Right ventricle myocardium inferior (tissue), 1 donor: ENCODE measurements around the gene TNFAIP8. TPM values are rescaled to one million over a fixed set of nuclear protein-coding genes. Genes with fewer than 3 reads are reported as not detected.

Source experiments
- ATAC-seq: fragments of 200-7000 bp; cut with Tn5 transposase; one replicate; pipeline ENCODE4 v1.9.1; 2020; ENCODE audit warnings: mild to moderate bottlenecking, moderate library complexity
- DNase-seq: peaks from one replicate; pipeline ENCODE4 v3.0.0; 2021; ENCODE audit errors: missing footprints
- intact Hi-C: fragments of 100-400 bp; cut with DNase I; formaldehyde crosslinking; loops from one replicate; pipeline ENCODE4 v1.11.0; 2022
- total RNA-seq: library from RNA; stranded (reverse); fragmentation: NEBNext Ultra II Directional; extraction: Animal tissue kit (Norgen Biotek cat#: 25700); gene quantifications from one replicate; pipeline ENCODE4 v1.2.1, GENCODE V29; 2021
- donor health status: DM: no; HTN: yes; CAD: no; lungs with severe emphysema.

The TNFAIP8 gene
- total RNA-seq, 1 donor from 2014 or later = 17.8 TPM

GRCh38 chr5:119360905-119361593 is 5.2 kb downstream of the TNFAIP8 start:
- ATAC-seq = no peak
- peak; percentile 64 for DNase-seq
- intact Hi-C loops = no loop called here

GRCh38 chr5:119361594-119362125 is 5.8 kb downstream of the TNFAIP8 start:
- no peak for DNase-seq
- no peak for ATAC-seq
- intact Hi-C loops = no loop called here

- no peak for ATAC-seq
- no peak for DNase-seq
- intact Hi-C loops = no loop called here
Observed at GRCh38 chr5:119362714-119363113, 6.9 kb downstream of the TNFAIP8 start.

GRCh38 chr5:119363271-119363670 is 7.5 kb downstream of the TNFAIP8 start:
- DNase-seq = no peak
- no peak for ATAC-seq
- intact Hi-C loops = no loop called here

- intact Hi-C loops = no loop called here
- ATAC-seq (no peak), DNase-seq (no peak)
Observed at GRCh38 chr5:119363936-119364335, 8.1 kb downstream of the TNFAIP8 start.

GRCh38 chr5:119365847-119366539 is 10.2 kb downstream of the TNFAIP8 start:
- DNase-seq = no peak
- peak; percentile 30 for ATAC-seq
- intact Hi-C loops = no loop called here

- DNase-seq = no peak
- intact Hi-C loops = no loop called here
- no peak for ATAC-seq
Observed at GRCh38 chr5:119366540-119366881, 10.7 kb downstream of the TNFAIP8 start.

- no peak for DNase-seq
- no peak for ATAC-seq
- intact Hi-C loops = no loop called here
Observed at GRCh38 chr5:119367502-119368237, 11.9 kb downstream of the TNFAIP8 start.

GRCh38 chr5:119368238-119368630 is 12.4 kb downstream of the TNFAIP8 start:
- ATAC-seq (no peak), DNase-seq (no peak)
- intact Hi-C loops = no loop called here

GRCh38 chr5:119370486-119370885 is 14.7 kb downstream of the TNFAIP8 start:
- intact Hi-C loops = no loop called here
- ATAC-seq (no peak), DNase-seq (no peak)

GRCh38 chr5:119371146-119371545 is 15.3 kb downstream of the TNFAIP8 start:
- ATAC-seq = no peak
- DNase-seq = no peak
- intact Hi-C loops = no loop called here

- intact Hi-C loops = no loop called here
- ATAC-seq = no peak
- no peak for DNase-seq
Observed at GRCh38 chr5:119373449-119373858, 17.6 kb downstream of the TNFAIP8 start.

- intact Hi-C loops = no loop called here
- no peak for ATAC-seq
- no peak for DNase-seq
Observed at GRCh38 chr5:119374901-119375300, 19.1 kb downstream of the TNFAIP8 start.

- intact Hi-C loops = no loop called here
Observed at GRCh38 chr5:119377066-119377465, 21.2 kb downstream of the TNFAIP8 start.

GRCh38 chr5:119378075-119378700 is 22.4 kb downstream of the TNFAIP8 start:
- no peak for ATAC-seq
- intact Hi-C loops = no loop called here
- no peak for DNase-seq

More at GRCh38 chr5:119377066-119377465, 21.2 kb downstream of the TNFAIP8 start:
- DNase-seq (no peak), ATAC-seq (no peak)

- intact Hi-C loops = no loop called here
- ATAC-seq (no peak), DNase-seq (no peak)
Observed at GRCh38 chr5:119379096-119379495, 23.3 kb downstream of the TNFAIP8 start.

- intact Hi-C loops = no loop called here
- ATAC-seq (no peak), DNase-seq (no peak)
Observed at GRCh38 chr5:119379942-119380547, 24.2 kb downstream of the TNFAIP8 start.

- no peak for DNase-seq
- intact Hi-C loops = no loop called here
- no peak for ATAC-seq
Observed at GRCh38 chr5:119382169-119382568, 26.4 kb downstream of the TNFAIP8 start.

GRCh38 chr5:119383008-119383407 is 27.2 kb downstream of the TNFAIP8 start:
- intact Hi-C loops = no loop called here
- ATAC-seq = no peak
- DNase-seq = no peak
